ENCODE data around the gene POLR1C. TPM values are rescaled to one million over a fixed set of nuclear protein-coding genes. Genes with fewer than 3 reads are reported as not detected.

POLR1C gene
- total RNA-seq, 1 experiment from 2014 or later: 75.4 TPM

GRCh38 chr6:43494321-43494720 lies 22.6 kb upstream of the POLR1C start:
- Histone ChIP-seq H3K36me3 (ENCODE audit: insufficient read depth, low read length, poor library complexity, severe bottlenecking) (peaks cover 11% of the 10 kb centered on the region), H3K4me1 (ENCODE audit: insufficient read depth, low read length, poor library complexity, severe bottlenecking) (peaks cover 39% of the 10 kb centered on the region), H3K9me3 (ENCODE audit: low read depth, low read length, poor library complexity, severe bottlenecking) (no peaks in the 10 kb centered on the region), H3K4me3 (ENCODE audit: low read depth, low read length, poor library complexity, severe bottlenecking) (no peak overlapping the region), H3K27me3 (replicated peaks; ENCODE audit: insufficient read depth, low read depth, low read length, poor library complexity) (no peaks in the 10 kb centered on the region), H3K27ac (ENCODE audit: low read depth, low read length, poor library complexity, severe bottlenecking) (no peak overlapping the region)
- BruUV-seq (replicated peaks): no TSS peak
- no peak for TF ChIP-seq EZH2 (IDR thresholded peaks at IDR 0.05; ENCODE audit: borderline replicate concordance, low read depth, low read length, poor library complexity, severe bottlenecking)
- no peak for TF ChIP-seq CTCF (conservative IDR thresholded peaks at IDR 0.05; ENCODE audit: low read depth, low read length)
- ChIA-PET POLR2A (ENCODE audit: low non-redundant PET) (no interaction called here), CTCF (no interaction called here)
- intact Hi-C loops (cut with micrococcal nuclease; ENCODE audit: unreplicated experiment): no loop called here
- DNase-seq (ENCODE audit: low spot score): no peak

GRCh38 chr6:43494766-43495165 lies 22.1 kb upstream of the POLR1C start:
- Histone ChIP-seq H3K36me3 (ENCODE audit: insufficient read depth, low read length, poor library complexity, severe bottlenecking) (peaks cover 15% of the 10 kb centered on the region), H3K27ac (ENCODE audit: low read depth, low read length, poor library complexity, severe bottlenecking) (no peak overlapping the region), H3K27me3 (replicated peaks; ENCODE audit: insufficient read depth, low read depth, low read length, poor library complexity) (no peaks in the 10 kb centered on the region), H3K9me3 (ENCODE audit: low read depth, low read length, poor library complexity, severe bottlenecking) (no peaks in the 10 kb centered on the region), H3K4me1 (ENCODE audit: insufficient read depth, low read length, poor library complexity, severe bottlenecking) (peaks cover 35% of the 10 kb centered on the region), H3K4me3 (ENCODE audit: low read depth, low read length, poor library complexity, severe bottlenecking) (no peak overlapping the region)
- POLR2A ChIA-PET (ENCODE audit: low non-redundant PET): no interaction called here
- no TSS peak for BruUV-seq (replicated peaks)
- CTCF ChIA-PET: no interaction called here
- intact Hi-C loops (cut with micrococcal nuclease; ENCODE audit: unreplicated experiment): no loop called here
- DNase-seq (ENCODE audit: low spot score): no peak
- TF ChIP-seq EZH2 (IDR thresholded peaks at IDR 0.05; ENCODE audit: borderline replicate concordance, low read depth, low read length, poor library complexity, severe bottlenecking) (no peak), CTCF (conservative IDR thresholded peaks at IDR 0.05; ENCODE audit: low read depth, low read length) (no peak)

GRCh38 chr6:43495409-43495941 lies 21.4 kb upstream of the POLR1C start:
- peaks cover 21% of the 10 kb centered on the region for H3K36me3 ChIP-seq (ENCODE audit: insufficient read depth, low read length, poor library complexity, severe bottlenecking)
- POLR2A ChIA-PET (ENCODE audit: low non-redundant PET): no interaction called here
- no peaks in the 10 kb centered on the region for H3K9me3 ChIP-seq (ENCODE audit: low read depth, low read length, poor library complexity, severe bottlenecking)
- DNase-seq (ENCODE audit: low spot score): no peak
- TF ChIP-seq CTCF (conservative IDR thresholded peaks at IDR 0.05; ENCODE audit: low read depth, low read length) (peak; percentile 37; the same call in 1 of the 2 replicates), EZH2 (IDR thresholded peaks at IDR 0.05; ENCODE audit: borderline replicate concordance, low read depth, low read length, poor library complexity, severe bottlenecking) (no peak)
- H3K27me3 ChIP-seq (replicated peaks; ENCODE audit: insufficient read depth, low read depth, low read length, poor library complexity): no peaks in the 10 kb centered on the region
- no peak overlapping the region for H3K4me3 ChIP-seq (ENCODE audit: low read depth, low read length, poor library complexity, severe bottlenecking)
- peaks cover 35% of the 10 kb centered on the region for H3K4me1 ChIP-seq (ENCODE audit: insufficient read depth, low read length, poor library complexity, severe bottlenecking)
- CTCF ChIA-PET: no interaction called here
- no TSS peak for BruUV-seq (replicated peaks)
- peak overlapping the region; percentile 50 for H3K27ac ChIP-seq (ENCODE audit: low read depth, low read length, poor library complexity, severe bottlenecking)
- intact Hi-C loops (cut with micrococcal nuclease; ENCODE audit: unreplicated experiment): no loop called here

Data from A673 (cell line).